Body of pancreas (tissue), 4 donors: ENCODE results near the gene SEPTIN14.

Source experiments
- CTCF ChIP-seq, 7 experiments: fragments of 450-650 bp in 4 of 7; fragments of 200-600 bp in 3 of 7; sonication (generic) in 3 of 7; IDR thresholded peaks; one replicate each; pipeline ENCODE4 v1.5.1; 2016 to 2019; ENCODE audit warnings: antibody characterized with exemption in 7 of 7
- POLR2A ChIP-seq, 3 donors: fragments of 450-650 bp; IDR thresholded peaks; one replicate each; pipeline ENCODE4 v1.6.1; 2016; ENCODE audit warnings: antibody characterized with exemption in 3 of 3, mild to moderate bottlenecking in 2 of 3

GRCh38 chr7:55903985-55904759 is 41.6 kb upstream of the SEPTIN14 start:
- TF ChIP-seq CTCF (IDR thresholded peaks at IDR 0.05) (no peak), POLR2A (IDR thresholded peaks at IDR 0.05) (no peak)
